ENCODE data around the gene EPB41. TPM values are rescaled to one million over a fixed set of nuclear protein-coding genes. Genes with fewer than 3 reads are reported as not detected.

EPB41 gene
- total and polyA plus RNA-seq, 2 experiments from 2014 or later, result 13.2 to 60.8 TPM

DNA sequence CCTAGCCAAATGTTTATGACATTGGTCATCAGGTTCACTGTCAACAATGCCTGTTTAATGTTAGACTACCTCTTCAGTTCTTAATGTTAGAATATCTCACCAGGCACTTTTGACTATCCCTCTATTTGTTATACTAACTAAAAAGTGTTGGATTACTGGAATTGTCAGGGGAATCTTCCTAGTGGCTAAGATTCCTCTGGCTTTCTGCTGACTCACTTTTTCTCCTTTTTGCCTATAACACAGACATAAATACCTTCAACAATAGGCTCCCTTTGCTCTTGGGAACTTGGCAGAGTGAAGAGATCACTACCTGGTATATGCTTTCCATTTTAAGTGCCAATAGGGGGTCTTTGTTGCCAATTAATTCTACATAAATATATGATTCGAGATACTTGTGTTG lies 140.8 kb downstream of the EPB41 start:
- Histone ChIP-seq H3K9me3 (ENCODE audit: low read depth) (no peaks in the 10 kb centered on the region), H3K27me3 (no peaks in the 10 kb centered on the region), H3K36me3 (replicated peaks; ENCODE audit: insufficient read depth, low read depth) (no peaks in the 10 kb centered on the region), H3K4me3 (no peak overlapping the region), H3K9me2 (replicated peaks; ENCODE audit: insufficient read depth) (no peaks in the 10 kb centered on the region), H3K4me2 (no peak overlapping the region), H4K20me1 (ENCODE audit: insufficient read depth, poor library complexity, severe bottlenecking) (no peaks in the 10 kb centered on the region), H3K4me1 (ENCODE audit: insufficient read depth) (no peaks in the 10 kb centered on the region), H3K27ac (no peak overlapping the region), H3K79me2 (no peaks in the 10 kb centered on the region), H2AFZ (no peak overlapping the region)
- 97% methylated on average over 1 of the region's 1 CpG for WGBS (ENCODE audit: low lambda C conversion rate, missing lambda C conversion rate)
- TF ChIP-seq EZH2 (IDR thresholded peaks at IDR 0.05; ENCODE audit: borderline replicate concordance), result no peak
- TF ChIP-seq EZH2phosphoT487 (IDR thresholded peaks at IDR 0.05; ENCODE audit: low read depth, severe bottlenecking, unreplicated experiment), result no peak
- TF ChIP-seq, protein P1, sequence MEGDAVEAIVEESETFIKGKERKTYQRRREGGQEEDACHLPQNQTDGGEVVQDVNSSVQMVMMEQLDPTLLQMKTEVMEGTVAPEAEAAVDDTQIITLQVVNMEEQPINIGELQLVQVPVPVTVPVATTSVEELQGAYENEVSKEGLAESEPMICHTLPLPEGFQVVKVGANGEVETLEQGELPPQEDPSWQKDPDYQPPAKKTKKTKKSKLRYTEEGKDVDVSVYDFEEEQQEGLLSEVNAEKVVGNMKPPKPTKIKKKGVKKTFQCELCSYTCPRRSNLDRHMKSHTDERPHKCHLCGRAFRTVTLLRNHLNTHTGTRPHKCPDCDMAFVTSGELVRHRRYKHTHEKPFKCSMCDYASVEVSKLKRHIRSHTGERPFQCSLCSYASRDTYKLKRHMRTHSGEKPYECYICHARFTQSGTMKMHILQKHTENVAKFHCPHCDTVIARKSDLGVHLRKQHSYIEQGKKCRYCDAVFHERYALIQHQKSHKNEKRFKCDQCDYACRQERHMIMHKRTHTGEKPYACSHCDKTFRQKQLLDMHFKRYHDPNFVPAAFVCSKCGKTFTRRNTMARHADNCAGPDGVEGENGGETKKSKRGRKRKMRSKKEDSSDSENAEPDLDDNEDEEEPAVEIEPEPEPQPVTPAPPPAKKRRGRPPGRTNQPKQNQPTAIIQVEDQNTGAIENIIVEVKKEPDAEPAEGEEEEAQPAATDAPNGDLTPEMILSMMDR (IDR thresholded peaks at IDR 0.05; ENCODE audit: poor library complexity), result no peak
- no peak for DNase-seq (ENCODE audit: low spot score)

DNA sequence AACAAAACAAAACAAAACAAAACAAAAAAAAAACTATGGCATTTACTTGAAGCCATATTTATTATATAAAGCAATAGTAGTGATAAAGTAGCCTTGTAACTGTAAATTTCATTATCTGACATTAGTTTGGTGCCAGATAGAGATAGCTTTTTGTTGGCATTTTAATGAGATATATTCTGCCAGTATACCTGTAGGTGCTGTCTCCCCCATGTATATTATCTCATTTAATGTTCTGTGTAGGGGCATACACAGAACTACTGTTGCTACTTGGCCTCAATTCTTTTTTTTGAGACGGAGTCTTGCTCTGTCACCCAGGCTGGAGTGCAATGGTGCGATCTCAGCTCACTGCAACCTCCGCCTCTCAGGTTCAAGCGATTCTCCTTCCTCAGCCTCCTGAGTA lies 141.9 kb downstream of the EPB41 start:
- Histone ChIP-seq H3K36me3 (replicated peaks; ENCODE audit: insufficient read depth, low read depth) (no peaks in the 10 kb centered on the region), H3K9me3 (ENCODE audit: low read depth) (no peaks in the 10 kb centered on the region), H3K4me2 (no peak overlapping the region)

DNA sequence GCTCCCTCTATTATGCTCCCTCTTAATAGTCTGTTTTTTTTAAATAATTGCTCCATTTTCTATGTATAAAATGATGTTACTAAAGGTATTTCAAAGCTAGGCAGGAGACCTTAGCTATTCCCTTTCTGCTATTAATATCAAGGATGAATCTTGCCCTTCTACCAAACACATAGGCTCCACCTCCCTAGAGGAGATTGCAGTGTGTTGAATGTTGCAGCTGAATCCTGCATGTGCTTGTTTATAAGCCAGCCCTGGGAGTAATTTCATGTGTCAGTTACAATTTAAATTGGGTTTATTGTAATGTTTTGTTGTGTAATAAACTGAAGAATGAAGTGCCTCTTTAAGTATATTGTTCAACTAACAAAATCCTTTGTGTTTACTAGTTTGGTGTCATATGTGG lies 143.3 kb downstream of the EPB41 start:
- no peaks in the 10 kb centered on the region for H3K79me2 ChIP-seq
- no peak for DNase-seq (ENCODE audit: low spot score)
- no peaks in the 10 kb centered on the region for H3K4me1 ChIP-seq (ENCODE audit: insufficient read depth)
- no peak overlapping the region for H3K4me3 ChIP-seq
- H3K4me2 ChIP-seq, result no peak overlapping the region
- no peaks in the 10 kb centered on the region for H3K36me3 ChIP-seq (replicated peaks; ENCODE audit: insufficient read depth, low read depth)
- no peak overlapping the region for H2AFZ ChIP-seq
- H3K9me2 ChIP-seq (replicated peaks; ENCODE audit: insufficient read depth), result no peaks in the 10 kb centered on the region
- TF ChIP-seq, protein P1 (IDR thresholded peaks at IDR 0.05; ENCODE audit: poor library complexity), result no peak
- TF ChIP-seq EZH2phosphoT487 (IDR thresholded peaks at IDR 0.05; ENCODE audit: low read depth, severe bottlenecking, unreplicated experiment) (no peak), EZH2 (IDR thresholded peaks at IDR 0.05; ENCODE audit: borderline replicate concordance) (no peak)
- no peaks in the 10 kb centered on the region for H4K20me1 ChIP-seq (ENCODE audit: insufficient read depth, poor library complexity, severe bottlenecking)
- H3K9me3 ChIP-seq (ENCODE audit: low read depth), result no peaks in the 10 kb centered on the region
- H3K27me3 ChIP-seq, result no peaks in the 10 kb centered on the region
- H3K27ac ChIP-seq, result no peak overlapping the region

More for the DNA sequence above, 141.9 kb downstream of the EPB41 start:
- Histone ChIP-seq H2AFZ (no peak overlapping the region), H3K27ac (no peak overlapping the region), H3K9me2 (replicated peaks; ENCODE audit: insufficient read depth) (no peaks in the 10 kb centered on the region), H4K20me1 (ENCODE audit: insufficient read depth, poor library complexity, severe bottlenecking) (no peaks in the 10 kb centered on the region), H3K4me3 (no peak overlapping the region), H3K4me1 (ENCODE audit: insufficient read depth) (no peaks in the 10 kb centered on the region), H3K27me3 (no peaks in the 10 kb centered on the region), H3K79me2 (no peaks in the 10 kb centered on the region)
- no peak for DNase-seq (ENCODE audit: low spot score)
- TF ChIP-seq EZH2 (IDR thresholded peaks at IDR 0.05; ENCODE audit: borderline replicate concordance), result no peak
- TF ChIP-seq, protein P1 (IDR thresholded peaks at IDR 0.05; ENCODE audit: poor library complexity), result no peak
- no peak for TF ChIP-seq EZH2phosphoT487 (IDR thresholded peaks at IDR 0.05; ENCODE audit: low read depth, severe bottlenecking, unreplicated experiment)
- 95% methylated on average over 4 of the region's 4 CpGs for WGBS (ENCODE audit: low lambda C conversion rate, missing lambda C conversion rate)

All from hepatocyte (in vitro differentiated cells).